Measurements from ENCODE around the gene ADORA1.

Gene ADORA1

DNA sequence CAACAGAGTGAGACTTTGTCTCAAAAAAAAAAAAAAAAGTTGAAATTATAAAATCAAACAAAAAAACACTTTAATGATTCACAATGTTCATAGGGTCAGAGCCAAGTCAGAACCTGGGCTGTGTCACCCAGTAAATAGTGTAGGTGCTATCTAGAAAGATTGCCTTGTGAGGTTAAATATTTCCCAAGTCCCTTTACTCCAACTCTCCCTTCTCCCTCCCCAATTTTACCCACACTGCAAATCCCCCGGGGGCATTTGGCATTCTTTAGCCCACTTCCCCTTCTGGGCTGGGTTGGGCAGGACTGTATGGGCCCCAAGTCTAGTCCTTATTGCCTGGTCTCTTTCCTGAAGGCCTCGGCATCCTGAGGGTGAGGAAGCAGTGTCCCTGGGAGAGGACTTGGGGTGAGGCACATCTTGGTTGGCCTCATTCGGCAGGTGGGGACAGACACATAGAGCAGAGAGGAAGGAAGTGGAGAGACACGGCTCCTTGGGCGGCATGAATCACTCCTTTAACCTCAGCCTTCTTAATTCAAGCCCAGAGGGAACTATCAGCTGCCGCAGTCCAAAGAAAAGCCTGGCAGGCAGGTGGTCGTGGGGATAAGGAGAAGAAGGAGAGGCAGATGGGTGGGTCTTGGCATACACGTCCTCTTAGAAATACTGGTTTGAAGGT, 8.2 kb downstream of the ADORA1 start:
- peaks cover 3% of the 10 kb centered on the region for H3K27me3 ChIP-seq (ENCODE audit: insufficient read depth, poor library complexity, severe bottlenecking)
- TF ChIP-seq, protein P1, sequence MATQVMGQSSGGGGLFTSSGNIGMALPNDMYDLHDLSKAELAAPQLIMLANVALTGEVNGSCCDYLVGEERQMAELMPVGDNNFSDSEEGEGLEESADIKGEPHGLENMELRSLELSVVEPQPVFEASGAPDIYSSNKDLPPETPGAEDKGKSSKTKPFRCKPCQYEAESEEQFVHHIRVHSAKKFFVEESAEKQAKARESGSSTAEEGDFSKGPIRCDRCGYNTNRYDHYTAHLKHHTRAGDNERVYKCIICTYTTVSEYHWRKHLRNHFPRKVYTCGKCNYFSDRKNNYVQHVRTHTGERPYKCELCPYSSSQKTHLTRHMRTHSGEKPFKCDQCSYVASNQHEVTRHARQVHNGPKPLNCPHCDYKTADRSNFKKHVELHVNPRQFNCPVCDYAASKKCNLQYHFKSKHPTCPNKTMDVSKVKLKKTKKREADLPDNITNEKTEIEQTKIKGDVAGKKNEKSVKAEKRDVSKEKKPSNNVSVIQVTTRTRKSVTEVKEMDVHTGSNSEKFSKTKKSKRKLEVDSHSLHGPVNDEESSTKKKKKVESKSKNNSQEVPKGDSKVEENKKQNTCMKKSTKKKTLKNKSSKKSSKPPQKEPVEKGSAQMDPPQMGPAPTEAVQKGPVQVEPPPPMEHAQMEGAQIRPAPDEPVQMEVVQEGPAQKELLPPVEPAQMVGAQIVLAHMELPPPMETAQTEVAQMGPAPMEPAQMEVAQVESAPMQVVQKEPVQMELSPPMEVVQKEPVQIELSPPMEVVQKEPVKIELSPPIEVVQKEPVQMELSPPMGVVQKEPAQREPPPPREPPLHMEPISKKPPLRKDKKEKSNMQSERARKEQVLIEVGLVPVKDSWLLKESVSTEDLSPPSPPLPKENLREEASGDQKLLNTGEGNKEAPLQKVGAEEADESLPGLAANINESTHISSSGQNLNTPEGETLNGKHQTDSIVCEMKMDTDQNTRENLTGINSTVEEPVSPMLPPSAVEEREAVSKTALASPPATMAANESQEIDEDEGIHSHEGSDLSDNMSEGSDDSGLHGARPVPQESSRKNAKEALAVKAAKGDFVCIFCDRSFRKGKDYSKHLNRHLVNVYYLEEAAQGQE (IDR thresholded peaks at IDR 0.05; ENCODE audit: insufficient replicate concordance, low read depth), result no peak
- TF ChIP-seq SPI1 (IDR thresholded peaks at IDR 0.05; ENCODE audit: borderline replicate concordance, low read depth), result peak; percentile 83
- peak; percentile 67 to 70 for DNase-seq (ENCODE audit: low read depth in 1 of 2, low spot score in 1 of 2)
- no peak overlapping the region for H3K27ac ChIP-seq (replicated peaks)
- H3K4me3 ChIP-seq (replicated peaks; ENCODE audit: insufficient read depth, low read length), result no peak overlapping the region

DNA sequence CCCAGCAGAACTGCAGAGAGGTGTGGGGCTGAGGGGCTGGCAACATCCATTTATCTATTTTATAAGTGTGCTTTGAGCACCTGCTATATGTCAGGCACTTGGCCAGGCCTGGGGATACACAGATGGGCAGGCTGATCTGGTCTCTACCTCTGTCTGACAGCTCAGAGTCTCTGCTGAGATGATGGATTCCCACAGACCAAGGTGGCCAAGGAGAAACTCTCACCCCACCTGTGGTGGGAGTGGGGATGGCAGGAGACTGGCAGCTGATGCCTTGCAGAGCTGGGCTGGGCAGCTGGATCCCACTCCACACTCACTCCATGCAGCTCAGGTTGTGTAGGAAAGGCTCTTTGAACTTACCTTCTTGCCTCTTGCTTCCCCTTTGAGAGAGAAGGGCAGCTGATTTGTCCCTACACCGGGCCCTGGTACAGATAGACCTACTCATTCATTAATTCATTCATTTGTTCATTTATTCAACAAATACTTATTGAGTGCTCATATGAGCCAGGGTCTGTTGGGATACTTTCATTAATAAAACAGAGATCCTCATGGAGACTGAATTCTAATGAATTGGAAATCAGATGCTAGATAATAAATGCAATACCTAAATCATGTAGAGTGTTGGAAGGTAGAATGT, 9.0 kb downstream of the ADORA1 start:
- TF ChIP-seq, protein P1 (IDR thresholded peaks at IDR 0.05; ENCODE audit: insufficient replicate concordance, low read depth), result no peak
- TF ChIP-seq POLR2AphosphoS5 (IDR thresholded peaks at IDR 0.05; ENCODE audit: low read depth) (no peak), GABPA (IDR thresholded peaks at IDR 0.05; ENCODE audit: low read depth) (no peak), SPI1 (IDR thresholded peaks at IDR 0.05; ENCODE audit: borderline replicate concordance, low read depth) (no peak)
- TF ChIP-seq, protein P2, sequence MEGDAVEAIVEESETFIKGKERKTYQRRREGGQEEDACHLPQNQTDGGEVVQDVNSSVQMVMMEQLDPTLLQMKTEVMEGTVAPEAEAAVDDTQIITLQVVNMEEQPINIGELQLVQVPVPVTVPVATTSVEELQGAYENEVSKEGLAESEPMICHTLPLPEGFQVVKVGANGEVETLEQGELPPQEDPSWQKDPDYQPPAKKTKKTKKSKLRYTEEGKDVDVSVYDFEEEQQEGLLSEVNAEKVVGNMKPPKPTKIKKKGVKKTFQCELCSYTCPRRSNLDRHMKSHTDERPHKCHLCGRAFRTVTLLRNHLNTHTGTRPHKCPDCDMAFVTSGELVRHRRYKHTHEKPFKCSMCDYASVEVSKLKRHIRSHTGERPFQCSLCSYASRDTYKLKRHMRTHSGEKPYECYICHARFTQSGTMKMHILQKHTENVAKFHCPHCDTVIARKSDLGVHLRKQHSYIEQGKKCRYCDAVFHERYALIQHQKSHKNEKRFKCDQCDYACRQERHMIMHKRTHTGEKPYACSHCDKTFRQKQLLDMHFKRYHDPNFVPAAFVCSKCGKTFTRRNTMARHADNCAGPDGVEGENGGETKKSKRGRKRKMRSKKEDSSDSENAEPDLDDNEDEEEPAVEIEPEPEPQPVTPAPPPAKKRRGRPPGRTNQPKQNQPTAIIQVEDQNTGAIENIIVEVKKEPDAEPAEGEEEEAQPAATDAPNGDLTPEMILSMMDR (IDR thresholded peaks at IDR 0.05; ENCODE audit: insufficient read depth, low read length), result no peak

DNA sequence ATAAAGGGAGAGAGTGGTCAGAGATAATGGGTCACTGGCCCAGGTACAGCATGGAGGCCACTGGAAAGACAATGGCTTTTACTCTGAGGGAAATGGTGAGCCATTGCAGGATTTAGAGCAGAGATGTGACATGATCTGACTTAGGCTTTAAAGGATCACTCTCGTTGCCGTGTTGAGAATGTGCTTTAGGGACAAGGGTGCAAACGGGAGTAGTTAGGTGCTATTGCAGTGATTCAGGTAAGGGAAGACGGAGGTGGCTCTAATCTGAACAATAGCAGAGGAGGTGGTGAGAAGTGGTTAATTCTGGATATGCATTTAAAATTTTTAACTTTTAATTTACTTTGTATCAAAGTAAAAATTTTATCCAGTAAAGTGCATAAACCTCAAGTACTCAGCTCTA, 9.8 kb downstream of the ADORA1 start:
- Histone ChIP-seq H3K4me3 (replicated peaks; ENCODE audit: insufficient read depth, low read length) (no peak overlapping the region), H3K27me3 (ENCODE audit: insufficient read depth, poor library complexity, severe bottlenecking) (peaks cover 3% of the 10 kb centered on the region), H3K27ac (replicated peaks) (no peak overlapping the region)
- DNase-seq (ENCODE audit: low read depth in 1 of 2, low spot score in 1 of 2), result no peak
- TF ChIP-seq SPI1 (IDR thresholded peaks at IDR 0.05; ENCODE audit: borderline replicate concordance, low read depth) (no peak), POLR2AphosphoS5 (IDR thresholded peaks at IDR 0.05; ENCODE audit: low read depth) (no peak), GABPA (IDR thresholded peaks at IDR 0.05; ENCODE audit: low read depth) (no peak)
- TF ChIP-seq, protein P2 (IDR thresholded peaks at IDR 0.05; ENCODE audit: insufficient read depth, low read length), result no peak
- TF ChIP-seq, protein P1 (IDR thresholded peaks at IDR 0.05; ENCODE audit: insufficient replicate concordance, low read depth), result no peak

More for the DNA sequence above, 9.0 kb downstream of the ADORA1 start:
- Histone ChIP-seq H3K4me3 (replicated peaks; ENCODE audit: insufficient read depth, low read length) (no peak overlapping the region), H3K27ac (replicated peaks) (no peak overlapping the region), H3K27me3 (ENCODE audit: insufficient read depth, poor library complexity, severe bottlenecking) (peaks cover 3% of the 10 kb centered on the region)
- DNase-seq (ENCODE audit: low read depth in 1 of 2, low spot score in 1 of 2), result no peak
